Body of pancreas (tissue), 4 donors: ENCODE results near the gene PTPRM.

ENCODE experiments used
- CTCF ChIP-seq, 7 experiments: fragments of 450-650 bp in 4 of 7; fragments of 200-600 bp in 3 of 7; sonication (generic) in 3 of 7; IDR thresholded peaks; one replicate each; pipeline ENCODE4 v1.5.1; 2016 to 2019; ENCODE audit warnings: antibody characterized with exemption in 7 of 7
- POLR2A ChIP-seq, 3 donors: fragments of 450-650 bp; IDR thresholded peaks; one replicate each; pipeline ENCODE4 v1.6.1; 2016; ENCODE audit warnings: antibody characterized with exemption in 3 of 3, mild to moderate bottlenecking in 2 of 3

- TF ChIP-seq CTCF (IDR thresholded peaks at IDR 0.05) = no peak
- TF ChIP-seq POLR2A (IDR thresholded peaks at IDR 0.05) = no peak
Observed at GRCh38 chr18:7645756-7646155, 78.6 kb downstream of the PTPRM start.
